Sigmoid colon (tissue), 4 donors: ENCODE measurements around the gene BOC.

Experiments
- POLR2A ChIP-seq, 2 donors: fragments of 450-650 bp; IDR thresholded peaks; one replicate each; pipeline ENCODE4 v1.6.1; 2016; ENCODE audit warnings: antibody characterized with exemption in 2 of 2, mild to moderate bottlenecking in 2 of 2, moderate library complexity in 2 of 2
- POLR2AphosphoS5 ChIP-seq, 4 donors: sonication (generic); formaldehyde crosslinking; IDR thresholded peaks; one replicate each; pipeline ENCODE4 v1.6.1; 2017; ENCODE audit warnings: antibody characterized with exemption in 4 of 4

DNA sequence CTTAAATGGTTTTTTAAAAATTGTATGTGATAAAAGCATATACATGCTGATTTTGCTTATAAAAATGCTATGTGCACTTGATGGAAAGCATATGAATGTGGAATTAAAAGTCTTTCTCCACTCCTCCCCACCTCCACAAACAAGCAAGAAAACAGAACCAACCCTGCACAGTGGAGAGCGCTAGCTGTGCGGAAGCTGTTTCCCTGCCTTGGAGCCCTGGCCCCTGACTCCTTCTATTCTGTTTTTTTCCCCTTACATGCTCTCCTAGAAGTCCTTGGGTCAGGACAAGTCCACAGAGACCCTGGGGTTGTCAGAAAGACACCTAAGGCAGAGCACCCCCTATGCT lies 64.2 kb downstream of the BOC start:
- TF ChIP-seq POLR2A (IDR thresholded peaks at IDR 0.05) (no peak), POLR2AphosphoS5 (IDR thresholded peaks at IDR 0.05) (no peak)
